ENCODE data around the gene RAB27A.
"Not testable (repeated sequence)": the region's sequence is repeated elsewhere in the genome, so short reads cannot be mapped to it uniquely, and the experiment has no call there.

RAB27A gene

DNA sequence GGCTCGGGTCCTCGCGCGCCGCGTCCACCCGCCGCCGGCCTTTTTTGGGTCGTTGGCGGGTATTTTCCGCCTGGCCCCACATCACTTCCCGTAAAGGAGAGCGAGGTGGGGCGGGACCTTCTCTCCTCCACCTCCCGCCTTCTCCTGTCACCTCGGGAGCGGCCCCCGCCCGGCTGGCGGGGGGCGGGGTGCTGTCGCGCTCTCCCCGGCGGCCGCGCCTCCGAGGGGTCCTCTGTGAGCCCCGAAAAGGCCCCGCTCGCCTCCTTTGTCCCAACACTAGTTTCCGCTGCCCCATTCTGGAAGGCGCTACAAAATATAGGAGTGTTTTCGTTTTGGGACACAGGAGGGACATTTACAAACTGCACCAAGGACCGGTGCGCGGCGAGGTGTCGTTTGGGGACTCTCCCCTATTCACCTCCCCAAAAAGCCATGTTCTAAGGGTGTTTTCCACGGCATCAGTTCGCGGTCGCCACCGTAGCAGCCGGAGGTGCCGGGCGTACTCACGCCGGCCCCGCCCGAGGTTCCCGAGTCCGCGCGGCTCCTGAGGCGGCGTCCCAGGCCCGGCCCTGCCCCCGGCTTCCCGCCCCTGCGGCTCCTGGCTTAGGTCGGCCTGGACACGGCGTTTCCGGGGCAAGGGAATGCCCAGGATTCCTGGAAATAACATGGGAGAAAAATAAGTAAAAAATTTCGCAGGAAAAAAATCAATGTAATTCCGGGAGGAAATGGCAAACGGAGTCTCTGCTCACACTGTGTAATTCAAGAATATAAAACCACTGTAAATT lies at the start of gene RAB27A:
Gene RAB27A (minus strand): TSS at position 68 of the 782 bp plus-strand sequence. CDS start 54,879 bp downstream, outside the sequence.
- DNase-seq (ENCODE audit: low spot score) = peak; percentile 83

DNA sequence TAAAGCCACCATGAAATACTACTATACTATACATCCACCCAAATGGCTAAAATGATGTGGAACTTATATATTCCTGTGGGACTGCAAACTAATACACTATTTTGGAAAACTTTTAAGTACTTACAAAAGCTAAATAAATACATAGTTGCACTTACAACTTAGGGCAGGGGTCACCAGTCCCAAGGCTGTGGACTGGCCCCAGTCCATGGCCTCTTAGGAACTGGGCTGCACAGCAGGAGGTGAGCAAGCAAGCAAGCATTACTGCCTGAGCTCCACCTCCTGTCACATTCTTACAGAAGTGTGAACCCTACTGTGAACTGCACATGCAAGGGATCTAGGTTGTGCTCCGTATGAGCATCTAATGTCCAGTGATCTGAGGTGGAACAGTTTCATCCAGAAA lies 47.5 kb upstream of the RAB27A start:
- DNase-seq (ENCODE audit: low spot score) = no peak

DNA sequence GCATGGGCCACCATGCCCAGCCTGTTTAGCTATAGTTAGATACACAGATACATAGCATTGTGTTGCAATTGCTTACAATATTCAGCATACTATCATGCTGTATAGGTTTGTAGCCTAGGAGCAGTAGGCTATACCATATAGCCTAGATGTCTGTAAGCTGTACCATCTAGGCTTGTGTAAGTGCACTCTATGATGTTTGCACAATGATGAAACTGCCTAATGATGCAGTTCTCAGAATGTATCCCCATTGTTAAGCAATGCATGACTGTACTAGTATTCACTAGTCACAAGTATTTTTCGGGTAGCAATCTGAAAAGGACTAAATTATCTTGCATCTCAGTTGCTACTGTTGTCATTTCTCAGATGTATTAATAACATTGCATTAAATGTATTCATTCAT lies 45.4 kb upstream of the RAB27A start:
- no peak for DNase-seq (ENCODE audit: low spot score)

DNA sequence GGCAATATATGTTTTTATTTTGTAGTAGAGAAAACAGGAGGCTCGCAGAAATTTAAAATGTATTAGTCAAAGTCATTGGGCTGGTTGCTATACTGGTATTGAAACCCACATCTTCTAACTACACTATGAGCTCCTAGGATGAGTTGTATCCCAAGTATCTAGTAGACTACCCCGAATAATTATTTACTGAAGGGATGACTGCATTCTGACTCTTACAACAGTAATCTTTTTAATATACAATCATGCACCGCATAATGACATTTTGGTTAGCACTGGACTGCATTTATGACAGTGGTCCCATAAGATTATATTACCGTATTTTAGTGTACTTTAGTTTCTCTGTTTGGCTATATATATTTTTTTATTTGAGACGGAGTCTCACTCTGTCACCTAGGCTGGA lies 44.8 kb upstream of the RAB27A start:
- DNase-seq (ENCODE audit: low spot score) = no peak

DNA sequence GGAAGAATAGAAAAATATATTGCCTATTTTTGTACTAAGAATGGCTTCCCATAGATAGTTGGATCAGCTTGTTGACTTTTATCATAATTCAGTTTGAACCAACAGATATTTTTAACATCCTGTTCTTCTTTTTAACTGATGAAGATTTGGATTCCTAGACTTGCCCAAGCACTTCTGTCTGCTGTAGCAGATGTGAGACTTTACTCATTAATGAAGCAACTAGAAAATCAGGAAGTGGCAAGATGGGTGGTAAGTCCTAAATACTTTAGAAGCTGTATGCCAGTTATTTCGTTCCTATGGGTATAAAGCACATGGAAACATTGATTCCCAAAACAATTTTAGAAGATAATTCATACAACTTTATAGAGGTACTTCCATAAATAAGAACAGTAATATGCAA lies 37.8 kb upstream of the RAB27A start:
- DNase-seq (ENCODE audit: low spot score) = no peak

DNA sequence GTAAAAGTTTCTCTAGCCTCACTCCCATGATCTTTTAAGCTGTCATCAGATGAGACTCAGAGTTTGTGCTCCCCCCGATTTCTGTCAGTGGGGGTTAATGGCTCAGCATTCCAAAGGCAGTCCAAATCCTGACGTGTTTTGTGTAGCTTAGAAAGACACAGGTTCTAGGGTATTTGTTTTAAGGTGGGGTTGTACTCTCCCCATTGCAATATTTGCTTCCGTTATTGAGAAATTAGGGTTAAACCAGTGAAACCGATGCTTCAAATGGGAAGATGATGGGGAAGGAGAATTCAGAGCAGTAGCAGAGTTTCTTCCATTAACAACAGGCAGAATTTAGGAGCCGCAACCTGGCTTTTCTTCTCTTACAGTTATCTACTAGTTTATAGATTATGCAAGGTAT lies 32.9 kb upstream of the RAB27A start:
- DNase-seq (ENCODE audit: low spot score) = no peak

DNA sequence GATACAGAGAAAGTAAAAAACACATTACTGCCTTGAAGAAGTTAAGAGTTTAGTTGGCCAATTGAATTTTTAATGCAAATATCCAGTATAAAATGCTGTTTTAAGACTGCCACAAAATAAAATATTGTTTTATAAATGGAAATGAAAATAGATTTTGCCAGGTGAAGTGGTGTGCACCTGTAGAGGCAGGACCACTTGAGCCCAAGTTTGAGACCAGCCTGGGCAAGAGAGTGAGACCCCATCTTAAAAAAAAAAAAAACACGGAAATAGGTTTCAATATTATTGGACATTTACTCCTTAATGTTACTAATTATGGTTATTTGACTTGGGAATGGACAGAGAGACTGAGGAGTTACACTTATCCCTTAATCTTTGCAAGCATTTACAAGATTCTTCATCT lies 31.4 kb upstream of the RAB27A start:
- DNase-seq (ENCODE audit: low spot score) = no peak

DNA sequence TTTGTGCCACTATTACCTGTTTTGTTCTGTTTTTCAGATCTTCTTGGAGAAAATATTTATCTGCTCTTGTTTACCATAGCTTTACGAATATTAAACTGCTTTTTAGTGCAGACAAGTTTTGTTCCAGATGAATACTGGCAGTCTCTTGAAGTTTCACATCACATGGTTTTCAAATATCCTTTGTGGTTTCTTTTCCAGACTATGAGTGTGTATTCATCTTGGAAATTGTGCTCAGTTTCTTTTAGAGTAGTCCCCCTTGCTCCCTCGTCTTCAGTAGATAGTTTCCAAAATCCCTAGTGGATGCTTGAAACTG lies 30.6 kb upstream of the RAB27A start:
- DNase-seq (ENCODE audit: low spot score) = no peak

DNA sequence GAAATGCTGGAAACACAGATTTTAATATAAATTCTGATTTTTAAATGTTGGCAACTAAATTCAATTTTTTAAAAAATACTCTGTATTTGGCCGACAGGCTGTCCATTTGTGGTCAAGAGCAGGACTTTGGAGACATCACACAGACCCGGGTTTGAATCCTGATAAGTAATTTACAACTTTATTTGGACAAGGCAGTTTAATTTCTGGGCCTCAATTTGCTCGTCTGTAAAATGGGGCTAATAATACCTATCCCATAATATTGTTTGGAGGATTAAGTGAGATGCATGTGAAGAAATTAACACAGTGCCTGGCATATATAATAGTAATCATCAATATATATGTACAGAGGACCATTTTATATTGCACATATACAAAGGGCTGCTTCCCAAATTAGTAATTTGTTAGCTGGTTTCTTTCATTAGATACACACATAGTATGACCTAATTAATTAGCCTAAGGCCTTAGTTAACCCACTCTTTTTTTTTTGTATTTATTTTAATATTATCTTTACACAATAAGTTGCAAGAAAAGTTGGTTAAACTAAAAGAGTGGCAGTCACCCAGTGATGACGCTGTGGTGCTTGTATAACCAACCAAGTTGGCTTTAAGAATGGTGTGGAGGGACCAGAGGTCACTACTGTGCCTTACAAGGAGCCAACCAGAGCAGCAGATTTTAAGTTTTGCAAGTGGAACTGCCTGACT lies 30.1 kb upstream of the RAB27A start:
- DNase-seq (ENCODE audit: low spot score) = no peak

DNA sequence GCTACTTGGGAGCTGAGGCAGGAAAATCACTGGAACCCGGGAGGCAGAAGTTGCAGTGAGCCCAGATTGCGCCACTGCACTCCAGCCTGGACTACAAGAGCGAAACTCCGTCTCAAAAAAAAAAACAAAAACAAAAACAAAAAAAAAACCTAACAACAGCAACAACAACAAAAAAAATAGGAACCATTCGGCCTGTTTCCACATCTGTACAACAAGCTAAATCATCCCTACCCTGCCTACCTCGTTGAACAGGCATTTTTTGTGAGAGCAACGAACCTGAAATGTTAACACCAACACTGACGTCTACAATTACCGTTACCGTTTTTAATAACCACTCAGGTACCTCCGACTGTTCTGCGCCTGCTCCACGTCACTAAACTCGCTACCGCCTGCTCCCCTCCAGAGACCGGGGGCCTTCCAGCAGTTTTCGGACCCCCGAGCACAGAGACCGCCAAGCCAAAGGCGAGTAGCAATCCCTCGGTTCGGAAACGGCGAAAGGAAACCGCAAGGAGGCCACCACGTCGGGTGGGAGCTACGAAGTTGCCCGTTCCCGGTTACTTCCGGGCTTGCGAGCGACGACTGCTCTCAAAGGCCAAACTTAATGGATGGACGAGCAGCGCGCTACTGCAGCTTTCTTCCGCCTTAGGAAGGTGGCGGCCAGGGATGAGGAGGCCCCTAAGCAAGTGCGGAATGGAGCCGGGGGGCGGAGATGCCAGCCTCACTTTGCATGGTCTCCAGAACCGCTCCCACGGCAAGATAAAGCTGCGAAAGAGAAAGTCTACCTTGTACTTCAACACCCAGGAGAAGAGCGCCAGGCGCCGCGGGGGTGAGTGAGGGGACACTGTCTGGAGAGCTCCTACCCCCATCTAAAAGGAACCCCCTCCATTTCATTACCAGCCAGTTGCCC lies 29.2 kb upstream of the RAB27A start, which contains the start of the genes PIGB and PIGBOS1:
Gene PIGB (plus strand): TSS at position 635 of the 907 bp plus-strand sequence. CDS start 29 bp downstream, at position 664.
Gene PIGBOS1 (minus strand): TSS at position 536 of the 907 bp plus-strand sequence. CDS start 1,331 bp downstream, outside the sequence.
- peak; percentile 89 for DNase-seq (ENCODE audit: low spot score)

DNA sequence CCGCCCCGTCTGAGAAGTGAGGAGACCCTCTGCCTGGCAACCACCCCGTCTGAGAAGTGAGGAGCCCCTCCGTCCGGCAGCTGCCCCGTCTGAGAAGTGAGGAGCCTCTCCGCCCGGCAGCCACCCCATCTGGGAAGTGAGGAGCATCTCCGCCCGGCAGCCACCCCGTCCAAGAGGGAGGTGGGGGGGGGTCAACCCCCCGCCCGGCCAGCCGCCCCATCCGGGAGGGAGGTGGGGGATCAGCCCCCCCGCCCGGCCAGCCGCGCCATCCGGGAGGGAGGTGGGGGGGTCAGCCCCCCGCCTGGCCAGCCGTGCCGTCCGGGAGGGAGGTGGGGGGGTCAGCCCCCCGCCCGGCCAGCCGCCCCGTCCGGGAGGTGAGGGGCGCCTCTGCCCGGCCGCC lies 13.2 kb upstream of the RAB27A start:
- not testable (repeated sequence) for DNase-seq (ENCODE audit: low spot score)

DNA sequence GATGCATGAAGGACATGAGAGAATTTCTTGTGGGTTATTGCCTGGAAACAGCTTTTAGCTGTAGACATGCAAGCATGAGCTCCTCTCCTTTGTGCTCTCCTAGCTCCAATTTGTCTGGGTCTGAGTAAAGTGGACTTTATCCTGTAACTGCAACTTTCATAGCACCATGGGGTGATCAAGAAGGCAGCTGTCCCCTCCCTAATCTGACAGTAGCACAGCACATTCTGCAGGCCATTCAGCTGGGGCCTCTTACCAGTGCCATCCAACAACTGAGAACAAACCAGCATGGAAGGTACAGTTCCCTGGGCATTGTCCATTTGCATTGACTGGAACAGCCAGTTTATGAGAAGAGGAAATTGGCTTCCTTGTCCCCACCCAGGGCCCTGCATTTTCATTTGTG lies 7.7 kb upstream of the RAB27A start:
- DNase-seq (ENCODE audit: low spot score) = no peak

DNA sequence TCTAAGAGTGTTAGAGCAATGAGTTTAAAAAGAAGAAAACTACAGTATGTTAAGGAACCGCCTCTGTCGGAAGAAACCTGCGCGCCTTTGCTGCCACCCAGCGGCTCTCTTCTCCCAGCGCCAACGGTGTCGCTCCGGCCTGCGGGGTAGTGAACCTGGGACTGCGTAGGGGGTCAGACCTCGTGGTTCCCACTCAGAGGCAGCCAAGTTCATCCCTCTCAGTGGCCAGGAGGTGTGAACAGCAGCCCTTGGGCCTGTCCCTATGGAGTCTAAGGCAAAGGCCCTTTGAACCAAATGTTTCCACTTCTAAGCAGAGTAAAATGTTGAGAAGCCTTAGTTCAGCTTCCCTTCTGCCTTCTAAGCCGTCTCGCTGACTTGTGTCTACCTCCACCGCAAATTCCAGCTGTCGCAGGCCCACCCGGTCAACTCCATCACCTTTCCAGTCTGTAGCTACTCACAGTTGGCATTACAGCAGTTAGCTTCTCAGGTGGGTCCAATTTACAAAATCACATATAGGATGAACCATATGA lies 980 bp upstream of the RAB27A start:
- DNase-seq (ENCODE audit: low spot score) = peak; percentile 86

DNA sequence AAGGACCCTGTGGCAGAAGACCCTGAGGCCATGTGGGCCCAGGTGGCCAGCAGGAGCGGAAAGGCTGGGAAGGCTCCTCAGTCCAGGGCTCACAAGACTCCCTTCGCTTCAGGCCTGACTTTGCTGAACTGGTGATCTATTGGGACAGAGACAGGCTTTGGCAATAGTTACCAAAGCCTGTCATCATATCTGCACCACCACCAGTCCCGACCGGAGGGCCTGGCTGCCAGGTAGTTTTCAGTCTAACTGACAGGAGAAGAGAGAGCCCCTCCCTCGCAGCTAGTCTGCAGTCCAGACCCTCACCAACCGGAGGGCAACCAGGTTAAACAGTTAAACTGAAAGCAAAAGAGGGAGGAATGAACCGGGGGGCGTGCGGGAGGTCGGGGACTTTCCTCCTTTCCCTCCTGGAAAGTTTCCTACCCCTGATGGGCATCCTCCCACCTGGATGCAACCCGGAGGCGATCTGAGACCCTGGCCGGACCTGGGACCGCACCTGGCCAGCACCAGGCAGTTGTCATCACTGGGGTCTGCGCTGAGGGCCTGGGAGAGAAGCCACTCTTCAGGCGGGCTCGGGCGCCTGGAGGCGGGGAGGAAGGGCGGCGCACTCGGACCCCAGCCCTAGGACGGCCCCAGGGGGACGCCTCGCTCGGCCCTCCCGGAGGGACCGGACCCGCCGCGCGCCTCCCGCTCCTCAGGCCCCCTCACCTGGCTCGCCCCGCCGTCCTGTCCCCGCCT lies 435 bp downstream of the RAB27A start:
- peak; percentile 65 for DNase-seq (ENCODE audit: low spot score)

DNA sequence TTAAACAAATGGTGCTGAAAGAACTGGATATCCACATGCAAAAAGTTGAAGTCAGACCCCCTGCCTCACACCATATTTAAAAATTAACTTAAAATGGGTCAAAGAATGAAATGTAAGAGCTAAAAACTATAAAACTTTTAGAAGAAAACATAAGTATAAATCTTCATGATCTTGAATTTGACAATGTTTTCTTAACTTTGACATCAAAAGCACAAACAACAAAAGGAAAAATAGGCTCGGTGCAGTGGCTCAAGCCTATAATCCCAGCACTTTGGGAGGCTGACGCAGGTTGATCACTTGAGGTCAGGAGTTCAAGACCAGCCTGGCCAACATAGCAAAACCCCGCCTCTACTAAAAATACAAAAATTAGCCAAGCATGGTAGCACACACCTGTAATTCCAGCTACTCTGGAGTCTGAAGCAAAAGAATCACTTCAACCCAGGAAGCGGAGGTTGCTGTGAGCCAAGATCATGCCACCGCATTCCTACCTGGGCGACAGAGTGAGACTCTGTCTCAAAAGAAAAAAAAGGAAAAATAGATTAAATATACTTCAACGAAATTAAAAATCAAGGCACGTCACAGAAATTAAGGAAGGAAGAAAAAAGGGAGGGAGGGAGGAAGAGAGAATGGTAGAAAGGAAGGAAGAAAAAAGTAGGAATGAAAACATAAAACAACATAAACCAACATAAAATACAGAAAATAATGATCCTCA lies 1.5 kb downstream of the RAB27A start:
- DNase-seq (ENCODE audit: low spot score) = no peak

DNA sequence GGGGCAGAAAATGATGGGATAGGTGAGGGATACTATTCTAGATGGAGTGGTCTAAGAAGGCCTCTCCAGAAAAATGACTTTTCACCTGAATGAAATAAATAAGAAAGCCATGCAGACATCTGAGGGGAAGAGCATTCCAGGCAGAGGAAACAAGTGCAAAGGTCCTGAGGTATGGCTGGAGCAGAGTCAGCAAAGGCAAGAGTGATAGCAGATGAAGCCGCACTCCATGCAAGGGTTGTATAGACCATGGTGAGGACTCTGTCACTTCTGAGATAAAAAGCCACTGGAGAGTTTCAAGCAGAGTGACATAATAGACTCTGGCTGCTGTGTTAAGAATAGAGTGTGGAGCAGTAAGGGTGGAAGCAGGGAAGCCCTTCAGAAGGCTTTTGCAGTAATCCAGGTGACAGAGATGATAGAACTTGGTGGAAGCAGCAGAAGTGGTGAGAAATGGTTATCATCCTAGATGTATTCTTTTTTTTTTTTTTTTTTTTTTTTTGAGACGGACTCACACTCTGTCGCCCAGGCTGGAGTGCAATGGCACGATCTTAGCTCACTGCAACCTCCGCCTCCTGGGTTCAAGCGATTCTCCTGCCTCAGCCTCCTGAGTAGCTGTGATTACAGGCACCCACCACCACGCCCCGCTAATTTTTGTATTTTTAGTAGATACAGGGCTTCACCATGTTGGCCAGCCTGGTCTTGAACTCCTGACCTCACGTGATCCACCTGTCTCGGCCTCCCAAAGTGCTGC lies 3.0 kb downstream of the RAB27A start:
- DNase-seq (ENCODE audit: low spot score) = not testable (repeated sequence)

DNA sequence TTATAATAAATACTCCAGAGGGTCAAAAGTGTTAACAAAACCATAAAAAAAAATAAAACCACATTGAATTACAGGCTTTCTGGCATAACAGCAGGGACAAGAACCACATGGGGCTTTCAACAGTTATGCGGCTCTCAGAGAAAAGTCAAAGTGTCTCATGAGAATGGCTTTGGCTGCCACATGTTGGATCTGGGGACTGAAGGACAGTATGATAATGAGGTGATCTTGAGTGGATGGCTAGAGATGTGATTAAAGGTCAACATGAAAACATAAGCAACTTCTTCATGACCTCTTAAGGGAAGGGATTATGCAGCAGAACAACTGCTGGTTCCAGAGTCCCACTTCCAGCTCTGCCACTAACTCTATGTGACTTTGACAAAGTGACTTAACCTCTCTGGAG lies 5.2 kb downstream of the RAB27A start:
- no peak for DNase-seq (ENCODE audit: low spot score)

DNA sequence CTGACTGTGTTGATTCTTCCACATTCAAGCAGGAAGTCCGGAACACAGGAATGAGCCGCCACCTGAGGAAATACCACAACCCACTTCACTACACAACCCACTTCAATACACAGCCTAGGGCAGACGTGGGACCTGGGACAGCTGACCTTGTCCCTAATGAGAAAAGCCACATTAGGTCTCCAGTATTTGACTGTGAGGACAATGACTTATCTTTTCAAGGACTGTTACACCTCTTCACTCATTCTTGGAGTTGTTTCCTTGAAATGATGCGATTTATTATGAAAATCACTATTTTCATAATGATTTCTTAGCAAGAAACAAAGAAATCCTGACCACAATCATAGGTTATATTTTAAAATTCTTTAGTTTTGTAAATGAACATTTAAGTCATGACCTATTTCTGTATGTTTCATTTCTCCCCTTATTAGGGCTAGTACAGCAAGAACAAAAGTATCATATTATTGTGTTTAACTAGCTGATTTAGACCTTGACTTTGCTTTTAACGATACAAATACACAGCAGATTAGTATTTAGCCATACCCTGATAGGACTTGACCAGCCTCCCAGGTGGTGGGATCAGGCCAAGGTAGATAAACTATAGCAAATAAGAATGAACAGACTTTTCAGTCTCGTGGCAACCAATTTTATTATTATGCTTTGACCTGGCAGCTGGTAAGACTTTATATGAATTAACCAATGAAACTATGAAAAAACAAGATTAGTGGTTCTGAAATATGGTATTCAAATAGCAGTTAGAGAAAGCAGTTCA lies 6.0 kb downstream of the RAB27A start:
- DNase-seq (ENCODE audit: low spot score) = no peak

DNA sequence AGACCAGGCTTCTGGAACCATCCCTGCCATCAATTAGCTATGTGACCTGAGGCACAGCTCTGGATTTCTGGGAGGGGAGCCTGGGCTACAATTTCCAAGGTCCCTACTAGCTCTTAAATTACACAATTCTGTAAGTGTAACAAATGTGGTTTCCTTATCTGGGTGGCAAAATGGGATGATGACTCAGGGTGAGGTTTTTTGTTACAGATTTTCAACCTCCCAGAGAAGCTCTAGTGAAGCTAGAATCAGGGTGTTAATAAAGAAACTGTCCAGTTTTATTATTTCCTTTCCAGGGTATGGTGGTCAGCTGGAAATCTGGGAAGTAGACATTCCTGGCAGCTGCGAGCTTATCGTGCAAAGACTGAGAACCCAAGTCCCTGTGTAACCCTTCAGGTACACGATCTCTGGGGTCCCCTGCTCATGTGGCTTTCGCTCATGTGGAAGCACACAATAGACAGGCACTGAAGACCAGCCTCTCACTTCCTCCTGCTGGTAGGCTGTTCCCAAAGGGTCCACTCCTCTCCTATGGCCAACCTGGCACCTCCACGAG lies 7.3 kb downstream of the RAB27A start:
- DNase-seq (ENCODE audit: low spot score) = no peak

Data from left forelimb (tissue), 1 donor.